Cardiac fibroblast (primary cell): Measurements from ENCODE around the gene CLTB.

ENCODE experiments used
- DNase-seq, 2 donors: peaks; one replicate each; pipeline versions ENCODE4 v3.0.0 to v3.0.0-alpha.2; 2010; ENCODE audit warnings: low read depth in 2 of 2
- H3K4me3 ChIP-seq, 2 donors: replicated peaks in 1 of 2; 1 replicate in 1 of 2; 2 replicates in 1 of 2; pipeline ENCODE4 v1.5.1; 2011; ENCODE audit warnings: low read depth in 2 of 2, low read length in 2 of 2, mild to moderate bottlenecking in 2 of 2, moderate library complexity in 1 of 2
- CTCF ChIP-seq: IDR thresholded peaks from one replicate; pipeline ENCODE4 v1.5.1; 2011; ENCODE audit warnings: low read depth, mild to moderate bottlenecking, low read length, inconsistent platforms

The CLTB gene

GRCh38 chr5:176353533-176353932 lies 62.8 kb downstream of the CLTB start:
- no peak overlapping the region for H3K4me3 ChIP-seq
- no peak for DNase-seq
- TF ChIP-seq CTCF, result no peak

- DNase-seq, result no peak
- TF ChIP-seq CTCF, result no peak
- no peak overlapping the region for H3K4me3 ChIP-seq
Measured at GRCh38 chr5:176352116-176352878, 64.0 kb downstream of the CLTB start.

GRCh38 chr5:176350416-176350815 lies 65.9 kb downstream of the CLTB start:
- no peak for TF ChIP-seq CTCF
- H3K4me3 ChIP-seq, result no peak overlapping the region
- DNase-seq, result no peak

- TF ChIP-seq CTCF, result no peak
- no peak overlapping the region for H3K4me3 ChIP-seq
- no peak for DNase-seq
Measured at GRCh38 chr5:176342766-176343458, 73.4 kb downstream of the CLTB start.
